RWPE2 (cell line): ENCODE data around the gene GPR17.
A peak's percentile ranks its signal among the peaks of the same experiment; 100 is the strongest.

Experiments used
- ATAC-seq: fragments of 200-7000 bp; cut with Tn5 transposase; 3 replicates; pipeline ENCODE4 v1.9.1; 2021; ENCODE audit warnings: low read depth
- DNase-seq: peaks from one replicate; pipeline ENCODE4 v3.0.0-alpha.2; 2020; ENCODE audit warnings: low spot score
- H3K27ac ChIP-seq: fragments of 450-650 bp; 2 replicates; pipeline ENCODE4 v1.5.1; 2017; ENCODE audit warnings: mild to moderate bottlenecking; ENCODE audit not compliant: poor library complexity, severe bottlenecking
- H3K27me3 ChIP-seq: fragments of 250-450 bp; sonication (Bioruptor Pico); 2 replicates; pipeline ENCODE4 v1.5.1; 2021; ENCODE audit warnings: mild to moderate bottlenecking, moderate library complexity; ENCODE audit not compliant: insufficient read depth, poor library complexity, severe bottlenecking
- H3K36me3 ChIP-seq: fragments of 250-450 bp; sonication (Bioruptor Pico); 2 replicates; pipeline ENCODE4 v1.5.1; 2020; ENCODE audit warnings: low read depth, mild to moderate bottlenecking, moderate library complexity
- H3K4me1 ChIP-seq: fragments of 250-450 bp; sonication (Bioruptor Pico); 2 replicates; pipeline ENCODE4 v1.5.1; 2021; ENCODE audit warnings: mild to moderate bottlenecking, moderate library complexity; ENCODE audit not compliant: insufficient read depth, poor library complexity, severe bottlenecking
- H3K4me3 ChIP-seq: fragments of 250-450 bp; sonication (Bioruptor Pico); 2 replicates; pipeline ENCODE4 v1.5.1; 2021; ENCODE audit warnings: mild to moderate bottlenecking, moderate library complexity; ENCODE audit not compliant: severe bottlenecking
- H3K9me3 ChIP-seq: fragments of 250-450 bp; sonication (Bioruptor Pico); 2 replicates; pipeline ENCODE4 v1.5.1; 2021; ENCODE audit warnings: mild to moderate bottlenecking, moderate library complexity; ENCODE audit not compliant: severe bottlenecking
- TF ChIP-seq, protein P1 (sequence below): fragments of 450-650 bp; IDR thresholded peaks from one replicate; pipeline ENCODE4 v1.5.1; 2017; ENCODE audit warnings: mild to moderate bottlenecking, moderate library complexity; ENCODE audit not compliant: poor library complexity, severe bottlenecking

Gene GPR17

DNA sequence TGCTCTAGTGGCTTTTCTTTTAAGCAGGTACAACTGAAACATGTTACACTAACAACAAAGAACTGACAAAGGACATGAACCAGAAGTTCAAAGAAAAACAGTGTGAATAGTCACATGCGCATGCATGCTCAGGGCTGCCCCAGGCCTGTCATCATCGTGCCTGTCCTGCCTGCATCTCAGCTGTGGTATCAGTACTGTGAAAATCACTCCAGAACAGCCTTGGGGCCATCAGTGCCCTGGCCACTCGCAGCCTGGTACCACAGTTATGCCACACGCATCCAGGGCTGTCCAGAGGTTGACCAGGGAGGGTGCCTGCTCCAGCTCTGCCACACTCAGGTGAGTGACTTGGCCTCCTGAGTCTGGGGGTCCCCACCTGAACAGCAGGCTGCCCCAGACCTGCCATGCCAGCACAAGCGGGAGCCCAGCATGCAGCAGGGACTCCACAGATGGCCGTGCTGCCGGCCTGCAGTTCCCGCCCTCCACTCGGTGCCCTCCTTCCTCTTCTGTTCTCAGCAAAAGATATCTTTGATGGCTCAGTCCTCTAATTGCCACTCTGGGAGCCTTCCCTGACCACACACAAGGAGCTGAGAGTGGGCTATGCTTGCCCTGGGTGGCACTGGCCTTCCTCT lies 17.1 kb downstream of the GPR17 start:
- H3K27ac ChIP-seq = no peak overlapping the region
- no peak for ATAC-seq
- peak; percentile 34 for DNase-seq
- TF ChIP-seq, protein P1, sequence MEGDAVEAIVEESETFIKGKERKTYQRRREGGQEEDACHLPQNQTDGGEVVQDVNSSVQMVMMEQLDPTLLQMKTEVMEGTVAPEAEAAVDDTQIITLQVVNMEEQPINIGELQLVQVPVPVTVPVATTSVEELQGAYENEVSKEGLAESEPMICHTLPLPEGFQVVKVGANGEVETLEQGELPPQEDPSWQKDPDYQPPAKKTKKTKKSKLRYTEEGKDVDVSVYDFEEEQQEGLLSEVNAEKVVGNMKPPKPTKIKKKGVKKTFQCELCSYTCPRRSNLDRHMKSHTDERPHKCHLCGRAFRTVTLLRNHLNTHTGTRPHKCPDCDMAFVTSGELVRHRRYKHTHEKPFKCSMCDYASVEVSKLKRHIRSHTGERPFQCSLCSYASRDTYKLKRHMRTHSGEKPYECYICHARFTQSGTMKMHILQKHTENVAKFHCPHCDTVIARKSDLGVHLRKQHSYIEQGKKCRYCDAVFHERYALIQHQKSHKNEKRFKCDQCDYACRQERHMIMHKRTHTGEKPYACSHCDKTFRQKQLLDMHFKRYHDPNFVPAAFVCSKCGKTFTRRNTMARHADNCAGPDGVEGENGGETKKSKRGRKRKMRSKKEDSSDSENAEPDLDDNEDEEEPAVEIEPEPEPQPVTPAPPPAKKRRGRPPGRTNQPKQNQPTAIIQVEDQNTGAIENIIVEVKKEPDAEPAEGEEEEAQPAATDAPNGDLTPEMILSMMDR = no peak
- no peak overlapping the region for H3K4me3 ChIP-seq
- no peaks in the 10 kb centered on the region for H3K4me1 ChIP-seq
- H3K27me3 ChIP-seq = peaks cover 10% of the 10 kb centered on the region
- no peaks in the 10 kb centered on the region for H3K36me3 ChIP-seq
- H3K9me3 ChIP-seq = no peaks in the 10 kb centered on the region

DNA sequence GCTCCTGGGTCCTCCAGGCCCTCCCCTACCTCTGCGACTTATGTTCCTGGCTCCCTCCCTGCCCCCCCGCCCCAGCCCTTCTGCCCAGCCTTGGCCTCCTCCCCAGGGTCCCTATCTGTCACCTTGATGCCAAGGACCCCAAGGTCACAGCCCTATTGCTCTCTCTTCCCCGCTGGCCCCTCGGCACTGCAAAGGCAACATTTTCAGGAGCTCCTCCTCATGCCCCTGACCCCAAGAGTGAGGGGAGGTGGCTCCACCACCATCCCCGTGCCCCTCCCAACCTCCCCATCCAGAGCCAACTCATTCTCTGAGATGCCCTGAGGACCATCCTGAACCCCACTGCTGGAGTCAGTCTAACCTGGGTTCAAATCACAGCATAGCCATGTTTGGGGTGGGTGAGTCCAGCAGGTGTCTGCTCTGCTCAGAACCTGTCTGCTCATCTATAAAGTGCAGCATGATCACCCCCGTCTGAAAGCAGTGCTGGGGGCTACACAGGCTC lies 17.7 kb downstream of the GPR17 start:
- peak; percentile 29 for DNase-seq
- ATAC-seq = no peak
- H3K9me3 ChIP-seq = no peaks in the 10 kb centered on the region
- no peaks in the 10 kb centered on the region for H3K36me3 ChIP-seq
- H3K27me3 ChIP-seq = peaks cover 10% of the 10 kb centered on the region
- TF ChIP-seq, protein P1 = no peak
- no peak overlapping the region for H3K4me3 ChIP-seq
- H3K27ac ChIP-seq = no peak overlapping the region
- no peaks in the 10 kb centered on the region for H3K4me1 ChIP-seq

DNA sequence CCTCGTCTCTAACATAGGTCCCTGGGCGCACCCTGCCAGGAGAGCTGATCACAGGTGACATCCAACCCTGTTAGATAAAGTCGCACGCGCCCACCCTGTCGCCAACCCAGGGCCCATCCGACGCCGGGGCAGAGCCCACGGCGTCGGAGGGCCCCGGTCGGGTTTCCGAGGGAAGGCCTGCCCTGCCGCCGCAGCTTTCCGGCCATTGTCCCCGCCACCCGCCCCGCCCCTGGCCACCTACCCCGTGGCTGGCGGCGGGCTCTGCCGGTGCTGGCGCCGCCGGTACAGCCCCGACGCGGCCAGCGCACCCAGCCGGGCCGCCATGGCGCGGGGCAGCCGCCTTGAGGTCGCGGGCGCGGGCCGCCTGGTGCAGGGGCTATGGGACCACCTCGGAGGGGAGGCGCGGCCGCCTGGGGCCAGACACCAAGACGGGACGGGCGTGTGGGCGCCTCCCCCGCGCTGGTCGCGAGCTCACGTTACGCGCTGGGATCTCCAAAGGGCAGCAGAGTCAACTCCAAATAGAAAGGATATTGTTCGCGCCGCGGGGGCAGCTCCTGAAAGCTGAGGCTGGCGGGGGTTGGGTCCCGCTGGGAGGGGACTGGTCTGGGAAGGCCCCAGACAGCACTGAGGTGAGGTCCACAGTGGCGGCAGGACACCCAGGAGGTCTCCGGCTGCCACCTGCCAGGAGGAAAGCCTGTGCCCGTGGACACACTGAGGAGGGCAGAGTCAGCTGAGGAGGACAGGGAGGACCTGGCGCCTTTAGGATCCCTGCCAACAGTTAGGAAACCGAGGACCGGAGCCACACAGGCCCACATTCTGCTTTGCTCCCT lies 18.3 kb downstream of the GPR17 start:
- ATAC-seq (no peak), DNase-seq (peak; percentile 52)
- H3K27ac ChIP-seq = no peak overlapping the region
- TF ChIP-seq, protein P1 = no peak
- no peak overlapping the region for H3K4me3 ChIP-seq
- H3K36me3 ChIP-seq = no peaks in the 10 kb centered on the region
- H3K9me3 ChIP-seq = no peaks in the 10 kb centered on the region
- H3K4me1 ChIP-seq = no peaks in the 10 kb centered on the region
- H3K27me3 ChIP-seq = peaks cover 10% of the 10 kb centered on the region

DNA sequence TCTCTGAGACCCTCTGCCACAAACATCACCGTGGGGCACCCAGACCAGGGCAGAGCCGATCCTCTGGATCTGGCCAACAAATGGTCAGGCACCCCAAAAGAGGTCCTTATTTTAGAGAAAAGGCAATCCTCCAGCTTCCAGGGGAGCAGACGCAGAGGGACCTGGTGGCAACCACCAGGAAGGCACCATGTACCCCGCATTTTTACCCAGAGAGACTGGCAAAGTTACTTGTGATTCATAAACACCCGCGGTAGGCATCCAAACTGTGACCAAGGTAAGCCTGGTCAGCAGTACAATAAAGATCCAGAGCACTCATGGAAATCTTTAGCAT lies 18.9 kb downstream of the GPR17 start:
- Histone ChIP-seq H3K4me3 (no peak overlapping the region), H3K9me3 (no peaks in the 10 kb centered on the region), H3K36me3 (no peaks in the 10 kb centered on the region), H3K27ac (no peak overlapping the region), H3K27me3 (peaks cover 10% of the 10 kb centered on the region), H3K4me1 (no peaks in the 10 kb centered on the region)
- ATAC-seq = no peak
- TF ChIP-seq, protein P1 = no peak
- no peak for DNase-seq
